ENCODE results near the gene ISYNA1. TPM values are rescaled to one million over a fixed set of nuclear protein-coding genes. Genes with fewer than 3 reads are reported as not detected.

ISYNA1 gene
- total RNA-seq, 1 experiment from 2014 or later, result 6.8 TPM

DNA sequence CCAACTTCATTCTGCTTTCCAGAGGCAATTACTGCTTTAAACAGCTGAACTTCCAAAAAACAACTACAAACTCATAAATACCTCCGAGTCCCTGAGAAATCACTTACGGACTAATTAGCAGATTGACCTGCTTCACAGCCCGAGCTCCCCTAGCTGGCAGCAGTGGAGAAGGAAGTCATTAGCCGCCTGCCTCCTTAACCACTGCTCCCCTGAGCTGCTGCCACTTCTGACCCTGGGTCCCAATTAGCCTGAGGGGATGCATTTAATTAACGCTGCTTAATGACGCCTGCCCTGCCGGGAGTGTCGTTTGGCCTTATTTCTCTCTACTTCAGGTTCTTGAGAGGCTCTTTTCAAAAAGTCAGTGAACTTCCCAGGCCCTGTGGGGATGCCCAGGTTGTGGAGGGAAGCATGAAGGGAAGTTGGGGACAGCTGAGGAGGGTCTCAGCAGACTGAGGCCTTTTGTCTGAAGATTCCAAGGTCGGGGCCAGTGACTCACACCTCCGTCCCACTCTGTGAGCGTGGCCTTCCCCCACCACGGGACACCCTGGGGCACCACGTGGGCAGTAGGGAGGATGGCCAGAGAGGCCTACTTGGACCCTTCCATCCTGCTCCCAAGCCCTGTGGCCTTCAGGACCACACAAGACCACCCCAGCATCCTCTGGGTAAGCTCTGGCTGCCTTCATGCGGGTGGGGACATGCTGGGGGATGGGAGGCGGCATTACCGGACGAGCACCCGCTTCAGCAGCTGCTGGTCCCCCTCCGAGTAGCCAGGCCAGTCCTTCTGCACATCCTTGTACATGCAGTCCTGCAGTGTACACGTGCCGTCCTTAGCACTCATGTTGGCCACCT lies 19.8 kb upstream of the ISYNA1 start:
- no peaks in the 10 kb centered on the region for H3K9me3 Mint-ChIP-seq (ENCODE audit: unreplicated experiment)
- ChIA-PET POLR2A (no interaction called here), CTCF (interaction anchor here (0.7 to 1.3 kb wide), 7 partner anchors 12 to 393 kb away, joined by 3 to 4 read pairs (median 3); no protein-coding TSS in a partner anchor)
- intact Hi-C loops (cut with micrococcal nuclease), result no loop called here
- no peak overlapping the region for H3K27ac Mint-ChIP-seq (ENCODE audit: low read depth, unreplicated experiment)
- H3K36me3 Mint-ChIP-seq (ENCODE audit: insufficient read depth, unreplicated experiment), result peaks cover 59% of the 10 kb centered on the region
- no TSS peak for BruUV-seq (replicated peaks)
- TF ChIP-seq, protein P1, sequence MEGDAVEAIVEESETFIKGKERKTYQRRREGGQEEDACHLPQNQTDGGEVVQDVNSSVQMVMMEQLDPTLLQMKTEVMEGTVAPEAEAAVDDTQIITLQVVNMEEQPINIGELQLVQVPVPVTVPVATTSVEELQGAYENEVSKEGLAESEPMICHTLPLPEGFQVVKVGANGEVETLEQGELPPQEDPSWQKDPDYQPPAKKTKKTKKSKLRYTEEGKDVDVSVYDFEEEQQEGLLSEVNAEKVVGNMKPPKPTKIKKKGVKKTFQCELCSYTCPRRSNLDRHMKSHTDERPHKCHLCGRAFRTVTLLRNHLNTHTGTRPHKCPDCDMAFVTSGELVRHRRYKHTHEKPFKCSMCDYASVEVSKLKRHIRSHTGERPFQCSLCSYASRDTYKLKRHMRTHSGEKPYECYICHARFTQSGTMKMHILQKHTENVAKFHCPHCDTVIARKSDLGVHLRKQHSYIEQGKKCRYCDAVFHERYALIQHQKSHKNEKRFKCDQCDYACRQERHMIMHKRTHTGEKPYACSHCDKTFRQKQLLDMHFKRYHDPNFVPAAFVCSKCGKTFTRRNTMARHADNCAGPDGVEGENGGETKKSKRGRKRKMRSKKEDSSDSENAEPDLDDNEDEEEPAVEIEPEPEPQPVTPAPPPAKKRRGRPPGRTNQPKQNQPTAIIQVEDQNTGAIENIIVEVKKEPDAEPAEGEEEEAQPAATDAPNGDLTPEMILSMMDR (IDR thresholded peaks at IDR 0.05; ENCODE audit: unreplicated experiment), result no peak
- peaks cover 30% of the 10 kb centered on the region for H3K4me1 Mint-ChIP-seq (ENCODE audit: insufficient read depth, unreplicated experiment)
- no peak overlapping the region for H3K4me3 Mint-ChIP-seq (ENCODE audit: unreplicated experiment)
- no peaks in the 10 kb centered on the region for H3K27me3 Mint-ChIP-seq (ENCODE audit: insufficient read depth, unreplicated experiment)
- no peak for DNase-seq (ENCODE audit: unreplicated experiment)

DNA sequence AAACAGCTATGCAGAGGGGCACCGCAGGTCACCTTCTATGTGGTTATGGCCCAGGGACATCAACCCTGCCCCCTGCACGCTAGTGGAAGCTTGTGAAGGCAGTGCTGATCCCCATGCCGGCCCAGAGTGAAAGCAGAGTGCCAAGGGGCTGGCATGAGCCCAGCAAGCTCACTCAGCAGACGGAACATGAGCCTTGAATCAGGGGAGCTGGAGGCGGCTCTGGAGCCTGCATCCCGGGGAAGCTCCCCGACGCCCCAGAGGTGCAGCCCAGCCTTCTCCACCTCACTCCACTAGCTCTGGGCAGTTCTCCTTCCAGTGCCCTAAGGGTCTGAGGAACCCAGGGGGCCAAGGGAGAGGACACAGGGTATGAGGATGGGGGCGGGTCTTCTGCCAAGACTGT lies 19.0 kb upstream of the ISYNA1 start:
- H3K36me3 Mint-ChIP-seq (ENCODE audit: insufficient read depth, unreplicated experiment), result peaks cover 60% of the 10 kb centered on the region

DNA sequence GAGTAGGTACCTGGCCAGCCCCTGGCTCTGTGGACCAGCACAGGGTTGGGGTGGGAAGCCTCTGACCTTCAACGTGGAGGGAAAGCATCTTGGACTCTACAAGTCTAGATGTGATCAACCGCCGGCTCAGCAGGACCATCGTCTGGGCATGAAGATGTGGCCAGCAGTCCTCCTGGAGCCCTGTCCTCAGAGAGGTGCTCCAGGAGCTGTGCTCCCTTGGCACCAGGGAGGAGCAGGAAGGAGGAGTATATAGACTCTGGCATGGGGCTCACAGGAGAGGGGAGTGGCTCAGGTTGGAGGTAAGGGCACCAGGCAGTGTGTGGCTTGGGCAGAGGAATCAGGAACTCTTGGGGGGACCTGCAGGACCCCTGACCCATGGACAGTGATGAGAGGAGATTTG lies 18.3 kb upstream of the ISYNA1 start:
- ChIA-PET POLR2A (no interaction called here), CTCF (interaction anchor here (0.9 to 1.6 kb wide), 3 partner anchors 13 to 132 kb away, joined by 3 to 5 read pairs (median 4); partner anchors contain the start of gene REX1BD)
- peaks cover 54% of the 10 kb centered on the region for H3K36me3 Mint-ChIP-seq (ENCODE audit: insufficient read depth, unreplicated experiment)
- TF ChIP-seq, protein P1 (IDR thresholded peaks at IDR 0.05; ENCODE audit: unreplicated experiment), result no peak
- intact Hi-C loops (cut with micrococcal nuclease), result no loop called here
- H3K4me1 Mint-ChIP-seq (ENCODE audit: insufficient read depth, unreplicated experiment), result peaks cover 22% of the 10 kb centered on the region
- no peak overlapping the region for H3K4me3 Mint-ChIP-seq (ENCODE audit: unreplicated experiment)
- no peaks in the 10 kb centered on the region for H3K27me3 Mint-ChIP-seq (ENCODE audit: insufficient read depth, unreplicated experiment)
- H3K27ac Mint-ChIP-seq (ENCODE audit: low read depth, unreplicated experiment), result peak overlapping the region; percentile 26
- no TSS peak for BruUV-seq (replicated peaks)
- H3K9me3 Mint-ChIP-seq (ENCODE audit: unreplicated experiment), result no peaks in the 10 kb centered on the region
- no peak for DNase-seq (ENCODE audit: unreplicated experiment)

More for the DNA sequence above, 19.0 kb upstream of the ISYNA1 start:
- Mint-ChIP-seq H3K27me3 (ENCODE audit: insufficient read depth, unreplicated experiment) (no peaks in the 10 kb centered on the region), H3K27ac (ENCODE audit: low read depth, unreplicated experiment) (no peak overlapping the region), H3K4me1 (ENCODE audit: insufficient read depth, unreplicated experiment) (peaks cover 29% of the 10 kb centered on the region), H3K9me3 (ENCODE audit: unreplicated experiment) (no peaks in the 10 kb centered on the region), H3K4me3 (ENCODE audit: unreplicated experiment) (no peak overlapping the region)
- TF ChIP-seq, protein P1 (IDR thresholded peaks at IDR 0.05; ENCODE audit: unreplicated experiment), result no peak
- CTCF ChIA-PET, result interaction anchor here (0.6 to 1.6 kb wide), 8 partner anchors 12 to 393 kb away, joined by 3 to 5 read pairs (median 4); partner anchors contain the start of gene REX1BD
- peak; percentile 39 for DNase-seq (ENCODE audit: unreplicated experiment)
- POLR2A ChIA-PET, result no interaction called here
- BruUV-seq (replicated peaks), result no TSS peak
- intact Hi-C loops (cut with micrococcal nuclease), result no loop called here

DNA sequence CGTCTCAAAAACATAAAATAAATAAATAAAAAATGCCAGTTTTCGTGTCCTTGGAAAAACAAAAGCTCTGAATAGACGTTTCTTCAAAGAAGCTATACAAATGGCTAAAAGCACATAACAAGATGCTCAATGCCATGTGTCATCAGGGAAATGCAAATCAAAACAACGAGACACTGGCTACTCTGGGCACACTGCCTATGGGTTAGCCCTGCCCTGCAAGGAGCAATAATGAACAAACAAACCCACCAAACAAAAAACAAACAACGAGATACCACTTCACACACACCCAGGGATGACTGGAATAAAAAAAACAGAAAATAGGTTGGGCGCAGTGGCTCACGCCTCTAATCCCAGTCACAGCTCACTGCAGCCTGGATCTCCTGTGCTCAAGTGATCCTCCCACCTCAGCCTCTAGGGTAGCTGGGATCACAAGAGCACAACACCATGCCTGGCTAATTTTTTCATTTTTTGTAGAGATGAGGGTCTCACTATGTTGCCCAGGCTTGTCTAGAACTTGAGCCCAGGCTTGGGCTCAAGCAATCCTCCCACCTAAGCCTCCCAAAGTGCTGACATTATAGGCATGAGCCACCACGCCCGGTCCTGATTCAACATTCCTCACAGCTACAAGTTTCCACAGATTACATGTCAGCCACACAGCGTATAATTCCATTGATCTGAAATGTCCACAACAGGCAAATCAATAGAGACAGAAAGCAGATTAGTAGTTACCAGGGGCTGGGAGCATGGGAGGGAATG lies 15.5 kb upstream of the ISYNA1 start:
- no peak overlapping the region for H3K4me3 Mint-ChIP-seq (ENCODE audit: unreplicated experiment)
- POLR2A ChIA-PET, result interaction anchor here (0.8 to 2.2 kb wide), 4 partner anchors 43 to 136 kb away, joined by 3 to 13 read pairs (median 4); partner anchors contain the start of genes KXD1 and UBA52
- peaks cover 59% of the 10 kb centered on the region for H3K36me3 Mint-ChIP-seq (ENCODE audit: insufficient read depth, unreplicated experiment)
- CTCF ChIA-PET, result interaction anchor here (1.1 to 5.1 kb wide), 6 partner anchors 9 to 395 kb away, joined by 3 to 59 read pairs (median 4); partner anchors contain the start of gene UBA52
- DNase-seq (ENCODE audit: unreplicated experiment), result peak; percentile 79
- H3K27me3 Mint-ChIP-seq (ENCODE audit: insufficient read depth, unreplicated experiment), result no peaks in the 10 kb centered on the region
- TF ChIP-seq, protein P1 (IDR thresholded peaks at IDR 0.05; ENCODE audit: unreplicated experiment), result no peak
- H3K9me3 Mint-ChIP-seq (ENCODE audit: unreplicated experiment), result no peaks in the 10 kb centered on the region
- H3K4me1 Mint-ChIP-seq (ENCODE audit: insufficient read depth, unreplicated experiment), result peaks cover 9% of the 10 kb centered on the region
- no TSS peak for BruUV-seq (replicated peaks)
- H3K27ac Mint-ChIP-seq (ENCODE audit: low read depth, unreplicated experiment), result peak overlapping the region; percentile 17
- intact Hi-C loops (cut with micrococcal nuclease), result loop anchor here (5.0 kb wide), 1 partner anchor 69 kb away; the partner anchor contains the start of gene ELL
